Thyroid gland (tissue), 4 donors: ENCODE data around the gene ALPK1. TPM values are rescaled to one million over a fixed set of nuclear protein-coding genes. Genes with fewer than 3 reads are reported as not detected.

Source experiments
- DNase-seq, 2 donors: peaks; one replicate each; pipeline ENCODE4 v3.0.0-alpha.2; 2019
- H3K27ac ChIP-seq, 3 donors: fragments of 200-600 bp; sonication (generic); 1 replicate in 2 of 3; 2 replicates in 1 of 3; pipeline ENCODE4 v1.5.1; 2016 to 2019; ENCODE audit warnings: mild to moderate bottlenecking in 1 of 3, moderate library complexity in 1 of 3
- H3K27me3 ChIP-seq: fragments of 200-600 bp; sonication (generic); one replicate; pipeline ENCODE4 v1.5.1; 2019
- H3K36me3 ChIP-seq, 2 donors: fragments of 200-600 bp; sonication (generic); one replicate each; pipeline ENCODE4 v1.5.1; 2016 to 2019
- H3K4me1 ChIP-seq, 2 donors: fragments of 200-600 bp; sonication (generic); one replicate each; pipeline ENCODE4 v1.5.1; 2017 to 2019
- H3K4me3 ChIP-seq, 3 donors: fragments of 200-600 bp; sonication (generic); replicated peaks in 1 of 3; 1 replicate in 2 of 3; 2 replicates in 1 of 3; pipeline ENCODE4 v1.5.1; 2016; ENCODE audit warnings: mild to moderate bottlenecking in 1 of 3
- H3K9me3 ChIP-seq: fragments of 200-600 bp; sonication (generic); one replicate; pipeline ENCODE4 v1.5.1; 2017
- CTCF ChIP-seq, 6 experiments: fragments of 200-600 bp in 3 of 6; fragments of 450-650 bp in 3 of 6; sonication (generic) in 3 of 6; IDR thresholded peaks; one replicate each; pipeline ENCODE4 v1.5.1; 2016 to 2019; ENCODE audit warnings: antibody characterized with exemption in 6 of 6, mild to moderate bottlenecking in 2 of 6, inconsistent platforms in 1 of 6, moderate library complexity in 1 of 6
- POLR2A ChIP-seq, 2 donors: fragments of 450-650 bp; IDR thresholded peaks; one replicate each; pipeline ENCODE4 v1.6.1; 2017; ENCODE audit warnings: antibody characterized with exemption in 2 of 2, mild to moderate bottlenecking in 2 of 2, moderate library complexity in 1 of 2
- WGBS, 2 donors: methylation state at CpG; one replicate each; pipeline ENCODE4 v1.1.5; 2017; 5-methylcytosine and 5-hydroxymethylcytosine counted together
- intact Hi-C: fragments of 100-400 bp; cut with DNase I; formaldehyde crosslinking; loops from one replicate; pipeline ENCODE4 v1.15.1; 2023
- total RNA-seq, 4 donors: library from RNA; depleted of rRNA; stranded (reverse); fragments of >200 nt; gene quantifications; one replicate each; pipeline ENCODE4 v1.2.3, GENCODE V29; 2016

Gene ALPK1
- total RNA-seq, 4 donors from 2014 or later, result 27.9 to 46.2 (median 32.7) TPM

- TF ChIP-seq CTCF (IDR thresholded peaks at IDR 0.05) (no peak), POLR2A (IDR thresholded peaks at IDR 0.05) (no peak)
- Histone ChIP-seq H3K27me3 (no peaks in the 10 kb centered on the region), H3K27ac (no peak overlapping the region), H3K4me1 (no peaks in the 10 kb centered on the region), H3K4me3 (no peak overlapping the region), H3K36me3 (no peaks in the 10 kb centered on the region), H3K9me3 (no peaks in the 10 kb centered on the region)
- 96 to 99% methylated on average over 2 of the region's 2 CpGs for WGBS, 2 donors
- intact Hi-C loops, result no loop called here
- DNase-seq, result no peak
These were observed 40.1 kb upstream of the ALPK1 start for GRCh38 chr4:112257098-112257497.

- 76 to 80% methylated on average over 2 of the region's 2 CpGs for WGBS, 2 donors
- TF ChIP-seq POLR2A (IDR thresholded peaks at IDR 0.05) (no peak), CTCF (IDR thresholded peaks at IDR 0.05) (peak in 4 of 6 experiments; percentile 26 to 49 (median 44))
- intact Hi-C loops, result no loop called here
- H3K36me3 ChIP-seq, result no peaks in the 10 kb centered on the region
- H3K27ac ChIP-seq, result no peak overlapping the region
- H3K4me3 ChIP-seq, result no peak overlapping the region
- no peaks in the 10 kb centered on the region for H3K27me3 ChIP-seq
- no peaks in the 10 kb centered on the region for H3K9me3 ChIP-seq
- H3K4me1 ChIP-seq, result no peaks in the 10 kb centered on the region
- no peak for DNase-seq
These were observed 30.3 kb upstream of the ALPK1 start for GRCh38 chr4:112266823-112267222.

GRCh38 chr4:112270051-112270450 is 27.1 kb upstream of the ALPK1 start:
- H3K9me3 ChIP-seq, result no peaks in the 10 kb centered on the region
- no peaks in the 10 kb centered on the region for H3K27me3 ChIP-seq
- no peaks in the 10 kb centered on the region for H3K36me3 ChIP-seq
- H3K4me3 ChIP-seq, result no peak overlapping the region
- intact Hi-C loops, result no loop called here
- no peak for DNase-seq
- no peaks in the 10 kb centered on the region for H3K4me1 ChIP-seq
- WGBS, 2 donors, result 87 to 91% methylated on average over 1 of the region's 1 CpG
- no peak overlapping the region for H3K27ac ChIP-seq
- TF ChIP-seq CTCF (IDR thresholded peaks at IDR 0.05) (no peak), POLR2A (IDR thresholded peaks at IDR 0.05) (no peak)

GRCh38 chr4:112270640-112271421 is 26.3 kb upstream of the ALPK1 start:
- intact Hi-C loops, result no loop called here
- H3K36me3 ChIP-seq, result no peaks in the 10 kb centered on the region
- no peaks in the 10 kb centered on the region for H3K4me1 ChIP-seq
- no peak overlapping the region for H3K4me3 ChIP-seq
- 90 to 94% methylated on average over 8 of the region's 8 CpGs for WGBS, 2 donors
- H3K27ac ChIP-seq, result no peak overlapping the region
- no peaks in the 10 kb centered on the region for H3K27me3 ChIP-seq
- no peak for DNase-seq
- H3K9me3 ChIP-seq, result no peaks in the 10 kb centered on the region
- TF ChIP-seq CTCF (IDR thresholded peaks at IDR 0.05) (no peak), POLR2A (IDR thresholded peaks at IDR 0.05) (no peak)

GRCh38 chr4:112272292-112272691 is 24.9 kb upstream of the ALPK1 start:
- no peaks in the 10 kb centered on the region for H3K36me3 ChIP-seq
- no peak overlapping the region for H3K4me3 ChIP-seq
- H3K27ac ChIP-seq, result no peak overlapping the region
- TF ChIP-seq POLR2A (IDR thresholded peaks at IDR 0.05), result no peak
- no peak for TF ChIP-seq CTCF (IDR thresholded peaks at IDR 0.05)
- DNase-seq, result no peak
- H3K4me1 ChIP-seq, result no peaks in the 10 kb centered on the region
- intact Hi-C loops, result no loop called here
- 94% methylated on average over 4 of the region's 4 CpGs for WGBS, 2 donors
- no peaks in the 10 kb centered on the region for H3K27me3 ChIP-seq
- H3K9me3 ChIP-seq, result no peaks in the 10 kb centered on the region
